Heart left ventricle (tissue), 16 donors: ENCODE results near the gene PLA2G6. TPM values are rescaled to one million over a fixed set of nuclear protein-coding genes. Genes with fewer than 3 reads are reported as not detected.
"Not testable (repeated sequence)": the region's sequence is repeated elsewhere in the genome, so short reads cannot be mapped to it uniquely, and the experiment has no call there.

Experiments used
- ATAC-seq, 4 donors: fragments of 200-7000 bp; cut with Tn5 transposase; one replicate each; pipeline ENCODE4 v1.9.1; 2020 to 2022; ENCODE audit warnings: moderate library complexity in 4 of 4, mild to moderate bottlenecking in 3 of 4, moderate number of reproducible peaks in 1 of 4
- DNase-seq, 5 donors: peaks; one replicate each; pipeline ENCODE4 v3.0.0-alpha.2; 2020
- H3K27ac ChIP-seq, 12 donors: fragments of 200-600 bp; sonication (generic) in 4 of 12; one replicate each; pipeline versions ENCODE4 v1.5.0 to v1.8.0; 2016 to 2022; ENCODE audit warnings: mild to moderate bottlenecking in 2 of 12
- H3K27me3 ChIP-seq, 9 donors: fragments of 200-600 bp; sonication (generic) in 2 of 9; one replicate each; pipeline versions ENCODE4 v1.5.1 to v1.8.0; 2016 to 2022; ENCODE audit warnings: mild to moderate bottlenecking in 3 of 9
- H3K36me3 ChIP-seq, 9 donors: fragments of 200-600 bp; sonication (generic) in 2 of 9; one replicate each; pipeline versions ENCODE4 v1.5.0 to v1.8.0; 2018 to 2022; ENCODE audit warnings: mild to moderate bottlenecking in 2 of 9
- H3K4me1 ChIP-seq, 12 donors: fragments of 200-600 bp; sonication (generic) in 4 of 12; one replicate each; pipeline versions ENCODE4 v1.5.0 to v1.8.0; 2016 to 2022; ENCODE audit warnings: mild to moderate bottlenecking in 3 of 12
- H3K4me3 ChIP-seq, 12 donors: fragments of 200-600 bp; sonication (generic) in 4 of 12; one replicate each; pipeline versions ENCODE4 v1.5.0 to v1.8.0; 2017 to 2022; ENCODE audit warnings: mild to moderate bottlenecking in 9 of 12, moderate library complexity in 4 of 12
- H3K9me3 ChIP-seq, 12 donors: fragments of 200-600 bp; sonication (generic) in 4 of 12; one replicate each; pipeline versions ENCODE4 v1.5.0 to v1.8.0; 2016 to 2022; ENCODE audit warnings: mild to moderate bottlenecking in 1 of 12
- POLR2A ChIP-seq, 2 donors: fragments of 450-650 bp; IDR thresholded peaks; one replicate each; pipeline ENCODE4 v1.6.1; 2017; ENCODE audit warnings: antibody characterized with exemption in 2 of 2, mild to moderate bottlenecking in 2 of 2, moderate library complexity in 2 of 2
- WGBS, 4 donors: extraction: QIAGEN DNeasy Blood & Tissue Kit in 2 of 4; methylation state at CpG; one replicate each; pipeline versions ENCODE4 v1.1.5 to v1.1.7; 2013 to 2018; 5-methylcytosine and 5-hydroxymethylcytosine counted together
- intact Hi-C, 10 donors: fragments of 100-400 bp; cut with DNase I; formaldehyde crosslinking; loops; one replicate each; pipeline versions ENCODE4 v1.11.1 to v1.14.2; 2022
- polyA plus RNA-seq, 2 donors: library from polyadenylated mRNA; stranded (reverse); fragments of 200-250 nt; gene quantifications; one replicate each; pipeline ENCODE4 v1.2.3, GENCODE V29; 2013
- total RNA-seq, 9 donors: library from RNA; depleted of rRNA in 2 of 9; stranded (reverse); fragments of >200 nt in 2 of 9; fragmentation: NEBNext Ultra II Directional in 3 of 9; extraction: Animal tissue kit (Norgen Biotek cat#: 25700) in 3 of 9; gene quantifications; one replicate each; pipeline versions ENCODE4 v1.1.0 to v1.2.4, GENCODE V29; 2016 to 2023
- TF ChIP-seq, protein P1 (sequence below), 12 donors: fragments of 200-600 bp; sonication (generic) in 4 of 12; IDR thresholded peaks; one replicate each; pipeline versions ENCODE4 v1.5.0 to v1.8.0; 2018 to 2022; ENCODE audit warnings: antibody characterized with exemption in 12 of 12, mild to moderate bottlenecking in 5 of 12
- donor health status: ischemic (EF 13 %, LVEDD 7.1; RV severe dilation, severe dysfunction).
- donor health status: healthy with polysubstance abuse.
- donor health status: DM: no; HTN: yes; CAD: no.
- donor health status: DM: no; HTN: no; CAD: no.
- donor health status: ischemic (EF 25% LVEDD 6.9; RV normal size, moderate dysfunction).
- donor health status: ischemic (EF 25% LVEDD 5.7; RV mildly dilated, moderate dysfunction).
- donor health status: healthy.
- donor health status: DM: yes; HTN: yes; CAD: no.
- donor health status: ischemic (EF 35%, LVEDD 5.7; RV mildly dilated, moderate dysfunction).
- donor health status: nonischemic (EF 11% LVEDD 7.7; RV severe dilation, severe dysfunction).
- donor health status: DM: yes; HTN: yes; CAD: no.
- donor health status: PGD.
- donor health status: ischemic (EF 29% LVEDD 5.4; RV normal size, mild dysfunction).
- donor health status: nonischemic (EF 23%, LVEDD 6.1; RV moderate dilation, normal function).

PLA2G6 gene
- total and polyA plus RNA-seq, 11 donors: 4.9 to 17.9 (median 11.0) TPM

DNA sequence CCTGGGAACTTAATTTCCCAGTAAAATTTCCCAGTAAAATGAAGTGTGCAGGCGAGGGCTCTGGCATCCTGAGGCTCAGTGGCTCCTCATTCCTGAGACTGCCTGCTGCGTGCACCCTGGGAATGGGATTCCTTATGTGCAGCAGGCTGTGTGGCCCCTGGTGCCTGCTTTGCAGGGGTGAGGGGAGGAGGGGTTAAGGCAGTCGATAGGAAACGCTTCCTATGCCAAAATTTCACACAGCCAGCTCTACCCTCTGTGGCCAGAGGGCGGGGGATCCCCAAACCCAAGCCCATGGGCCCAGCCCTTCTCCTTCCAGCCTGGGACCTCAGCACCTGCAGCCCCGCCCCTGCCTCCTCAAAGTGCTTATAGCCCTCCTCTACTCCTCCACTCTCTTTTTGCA is 59.0 kb downstream of the PLA2G6 start:
- H3K4me1 ChIP-seq: no peaks in the 10 kb centered on the region
- intact Hi-C loops: no loop called here
- DNase-seq (peak in 1 of 5 donors; percentile 45), ATAC-seq (no peak)
- TF ChIP-seq, protein P1, sequence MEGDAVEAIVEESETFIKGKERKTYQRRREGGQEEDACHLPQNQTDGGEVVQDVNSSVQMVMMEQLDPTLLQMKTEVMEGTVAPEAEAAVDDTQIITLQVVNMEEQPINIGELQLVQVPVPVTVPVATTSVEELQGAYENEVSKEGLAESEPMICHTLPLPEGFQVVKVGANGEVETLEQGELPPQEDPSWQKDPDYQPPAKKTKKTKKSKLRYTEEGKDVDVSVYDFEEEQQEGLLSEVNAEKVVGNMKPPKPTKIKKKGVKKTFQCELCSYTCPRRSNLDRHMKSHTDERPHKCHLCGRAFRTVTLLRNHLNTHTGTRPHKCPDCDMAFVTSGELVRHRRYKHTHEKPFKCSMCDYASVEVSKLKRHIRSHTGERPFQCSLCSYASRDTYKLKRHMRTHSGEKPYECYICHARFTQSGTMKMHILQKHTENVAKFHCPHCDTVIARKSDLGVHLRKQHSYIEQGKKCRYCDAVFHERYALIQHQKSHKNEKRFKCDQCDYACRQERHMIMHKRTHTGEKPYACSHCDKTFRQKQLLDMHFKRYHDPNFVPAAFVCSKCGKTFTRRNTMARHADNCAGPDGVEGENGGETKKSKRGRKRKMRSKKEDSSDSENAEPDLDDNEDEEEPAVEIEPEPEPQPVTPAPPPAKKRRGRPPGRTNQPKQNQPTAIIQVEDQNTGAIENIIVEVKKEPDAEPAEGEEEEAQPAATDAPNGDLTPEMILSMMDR (IDR thresholded peaks at IDR 0.05): no peak
- no peak for TF ChIP-seq POLR2A (IDR thresholded peaks at IDR 0.05)
- H3K27ac ChIP-seq: no peak overlapping the region
- peaks cover 0 to 4% (median 0%) of the 10 kb centered on the region in 9 donors for H3K36me3 ChIP-seq
- H3K4me3 ChIP-seq: no peak overlapping the region
- 80 to 94% (median 92%) methylated on average over 4 to 6 of the region's 6 CpGs for WGBS, 4 donors
- H3K9me3 ChIP-seq: no peaks in the 10 kb centered on the region
- H3K27me3 ChIP-seq: no peaks in the 10 kb centered on the region

- intact Hi-C loops: no loop called here
- no peak overlapping the region for H3K27ac ChIP-seq
- no peaks in the 10 kb centered on the region for H3K4me1 ChIP-seq
- no peak for ATAC-seq
- DNase-seq: peak in 1 of 5 donors; percentile 43
- H3K9me3 ChIP-seq: no peaks in the 10 kb centered on the region
- peaks cover 0 to 4% (median 0%) of the 10 kb centered on the region in 9 donors for H3K36me3 ChIP-seq
- no peaks in the 10 kb centered on the region for H3K27me3 ChIP-seq
- H3K4me3 ChIP-seq: no peak overlapping the region
- 90 to 93% (median 92%) methylated on average over 22 to 28 of the region's 28 CpGs for WGBS, 4 donors
- TF ChIP-seq, protein P1 (IDR thresholded peaks at IDR 0.05): no peak
- TF ChIP-seq POLR2A (IDR thresholded peaks at IDR 0.05): no peak
Measured at GRCh38 chr22:38120359-38121110, 61.1 kb downstream of the PLA2G6 start.

DNA sequence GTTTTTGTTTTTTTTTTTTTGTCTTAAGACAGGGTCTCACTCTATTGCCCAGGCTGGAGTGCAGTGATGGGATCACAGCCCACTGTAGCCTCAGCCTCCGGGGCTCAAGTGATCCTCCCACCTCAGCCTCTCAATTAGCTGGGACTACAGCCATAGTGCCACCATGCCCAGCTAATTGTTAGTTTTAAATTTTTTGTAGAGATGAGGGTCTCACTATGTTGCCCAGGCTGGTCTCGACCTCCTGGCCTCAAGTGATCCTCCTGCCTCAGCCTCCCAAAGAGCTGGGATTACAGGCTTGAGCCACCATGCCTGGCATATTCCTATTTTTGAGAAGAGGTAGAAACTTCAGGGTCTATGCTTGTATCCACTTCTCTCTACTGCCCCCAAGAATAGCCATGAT is 62.9 kb downstream of the PLA2G6 start:
- H3K36me3 ChIP-seq, H3K27ac ChIP-seq, H3K9me3 ChIP-seq, DNase-seq, ATAC-seq, H3K27me3 ChIP-seq, H3K4me3 ChIP-seq: not testable (repeated sequence)
- intact Hi-C loops: loop anchor here in 7 of 10 donors (5.0 to 10.0 kb wide), 7 partner anchors 84 to 234 kb away; partner anchors contain the start of gene MAFF (in 4 of the 7)
- 96 to 100% (median 97%) methylated on average over 2 of the region's 2 CpGs for WGBS, 4 donors
- H3K4me1 ChIP-seq: peaks cover 0 to 11% (median 6%) of the 10 kb centered on the region in 12 donors

GRCh38 chr22:38118182-38118581 is 63.4 kb downstream of the PLA2G6 start:
- peaks cover 0 to 3% (median 0%) of the 10 kb centered on the region in 9 donors for H3K36me3 ChIP-seq
- 90 to 96% (median 93%) methylated on average over 3 of the region's 3 CpGs for WGBS, 4 donors
- no peaks in the 10 kb centered on the region for H3K9me3 ChIP-seq
- no peak for DNase-seq
- no peak overlapping the region for H3K27ac ChIP-seq
- no peaks in the 10 kb centered on the region for H3K27me3 ChIP-seq
- TF ChIP-seq, protein P1 (IDR thresholded peaks at IDR 0.05): no peak
- TF ChIP-seq POLR2A (IDR thresholded peaks at IDR 0.05): no peak
- intact Hi-C loops: loop anchor here in 7 of 10 donors (5.0 to 10.0 kb wide), 7 partner anchors 84 to 234 kb away; partner anchors contain the start of gene MAFF (in 4 of the 7)
- ATAC-seq: no peak
- H3K4me3 ChIP-seq: no peak overlapping the region
- H3K4me1 ChIP-seq: peaks cover 0 to 11% (median 6%) of the 10 kb centered on the region in 12 donors

DNA sequence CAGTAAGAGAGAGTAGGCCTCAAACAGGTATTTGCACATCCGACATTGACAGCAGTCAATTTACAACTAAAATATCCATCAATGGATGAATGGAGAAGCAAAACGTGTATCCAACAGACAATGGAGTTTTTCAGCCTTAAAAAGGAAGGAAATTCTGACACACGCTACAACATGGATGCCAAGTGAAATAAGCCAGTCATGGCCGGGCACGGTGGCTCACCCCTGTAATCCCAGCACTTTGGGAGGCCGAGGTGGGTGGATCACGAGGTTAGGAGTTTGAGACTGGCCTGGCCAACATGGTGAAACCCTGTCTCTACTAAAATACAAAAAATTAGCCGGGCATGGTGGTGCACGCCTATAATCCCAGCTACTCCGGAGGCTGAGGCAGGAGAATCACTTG is 64.1 kb downstream of the PLA2G6 start:
- intact Hi-C loops: loop anchor here in 7 of 10 donors (5.0 to 10.0 kb wide), 7 partner anchors 85 to 235 kb away; partner anchors contain the start of gene MAFF (in 4 of the 7)
- not testable (repeated sequence) for H3K36me3 ChIP-seq, H3K27ac ChIP-seq, DNase-seq, H3K27me3 ChIP-seq, ATAC-seq, H3K9me3 ChIP-seq, H3K4me3 ChIP-seq
- peaks cover 0 to 11% (median 6%) of the 10 kb centered on the region in 12 donors for H3K4me1 ChIP-seq
- 86 to 93% (median 91%) methylated on average over 10 of the region's 10 CpGs for WGBS, 4 donors
